GM19455 (cell line): ENCODE measurements around the gene PLPPR1.

Experiments
- ATAC-seq: cut with Tn5 transposase; IDR thresholded peaks from one replicate; pipeline ENCODE4 v1.9.1; 2021; ENCODE audit not compliant: unreplicated experiment

Gene PLPPR1

GRCh38 chr9:101372327-101373118 lies 344.0 kb downstream of the PLPPR1 start:
- ATAC-seq = no peak
